Uterus (tissue), 2 donors: ENCODE measurements around the gene ZNF805.

Experiments
- POLR2A ChIP-seq, 2 donors: fragments of 450-650 bp; IDR thresholded peaks; one replicate each; pipeline ENCODE4 v1.6.1; 2016; ENCODE audit warnings: antibody characterized with exemption in 2 of 2, mild to moderate bottlenecking in 1 of 2, moderate library complexity in 1 of 2
- TF ChIP-seq, protein P1 (sequence below), 4 experiments: fragments of 200-600 bp in 2 of 4; fragments of 450-650 bp in 2 of 4; sonication (generic) in 2 of 4; IDR thresholded peaks; one replicate each; pipeline ENCODE4 v1.5.1; 2016 to 2019; ENCODE audit warnings: antibody characterized with exemption in 4 of 4, mild to moderate bottlenecking in 2 of 4, moderate library complexity in 1 of 4

DNA sequence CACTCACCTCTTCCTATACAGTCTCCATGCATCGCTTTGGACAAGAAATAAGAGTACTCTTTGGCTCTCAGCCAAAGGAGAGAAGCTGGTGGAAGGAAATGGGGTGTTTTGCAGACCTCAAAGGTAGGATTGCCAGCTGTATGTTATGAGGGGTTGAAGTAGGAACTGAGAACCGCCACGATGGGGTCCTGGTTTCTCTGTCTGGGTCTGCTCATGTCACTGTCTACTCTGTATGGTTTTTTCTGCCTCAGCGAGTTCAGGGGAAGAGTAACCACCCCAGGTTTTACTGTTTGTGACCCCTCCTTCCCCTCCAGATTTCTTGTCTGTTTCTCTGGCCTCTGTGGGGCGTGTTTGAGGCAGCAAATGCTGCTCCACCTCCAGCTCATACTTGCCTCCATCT lies 4.1 kb downstream of the ZNF805 start:
- TF ChIP-seq POLR2A (IDR thresholded peaks at IDR 0.05): no peak
- TF ChIP-seq, protein P1, sequence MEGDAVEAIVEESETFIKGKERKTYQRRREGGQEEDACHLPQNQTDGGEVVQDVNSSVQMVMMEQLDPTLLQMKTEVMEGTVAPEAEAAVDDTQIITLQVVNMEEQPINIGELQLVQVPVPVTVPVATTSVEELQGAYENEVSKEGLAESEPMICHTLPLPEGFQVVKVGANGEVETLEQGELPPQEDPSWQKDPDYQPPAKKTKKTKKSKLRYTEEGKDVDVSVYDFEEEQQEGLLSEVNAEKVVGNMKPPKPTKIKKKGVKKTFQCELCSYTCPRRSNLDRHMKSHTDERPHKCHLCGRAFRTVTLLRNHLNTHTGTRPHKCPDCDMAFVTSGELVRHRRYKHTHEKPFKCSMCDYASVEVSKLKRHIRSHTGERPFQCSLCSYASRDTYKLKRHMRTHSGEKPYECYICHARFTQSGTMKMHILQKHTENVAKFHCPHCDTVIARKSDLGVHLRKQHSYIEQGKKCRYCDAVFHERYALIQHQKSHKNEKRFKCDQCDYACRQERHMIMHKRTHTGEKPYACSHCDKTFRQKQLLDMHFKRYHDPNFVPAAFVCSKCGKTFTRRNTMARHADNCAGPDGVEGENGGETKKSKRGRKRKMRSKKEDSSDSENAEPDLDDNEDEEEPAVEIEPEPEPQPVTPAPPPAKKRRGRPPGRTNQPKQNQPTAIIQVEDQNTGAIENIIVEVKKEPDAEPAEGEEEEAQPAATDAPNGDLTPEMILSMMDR (IDR thresholded peaks at IDR 0.05): no peak
